Measurements from ENCODE around the gene THBS3. TPM values are rescaled to one million over a fixed set of nuclear protein-coding genes. Genes with fewer than 3 reads are reported as not detected.
A peak's percentile ranks its signal among the peaks of the same experiment; 100 is the strongest.
"Not testable (repeated sequence)": the region's sequence is repeated elsewhere in the genome, so short reads cannot be mapped to it uniquely, and the experiment has no call there.

Gene THBS3
- total and polyA plus RNA-seq, 2 donors, result 7.6 to 46.1 TPM

GRCh38 chr1:155241841-155242264 is 34.2 kb upstream of the THBS3 start:
- peaks cover 12 to 16% of the 10 kb centered on the region in 2 donors for H3K36me3 ChIP-seq (ENCODE audit: control insufficient read depth in 2 of 2, insufficient read depth in 2 of 2, low read length in 1 of 2)
- peaks cover 20 to 36% of the 10 kb centered on the region in 2 donors for H3K4me1 ChIP-seq (ENCODE audit: control insufficient read depth in 2 of 2, insufficient read depth in 2 of 2, low read length in 2 of 2)
- no peak overlapping the region for H3K4me3 ChIP-seq (ENCODE audit: low read length in 2 of 2)
- peak overlapping the region in 1 of 2 donors; percentile 34 for H3K27ac ChIP-seq (ENCODE audit: low read depth in 1 of 2, low read length in 1 of 2)
- DNase-seq (ENCODE audit: low read depth in 6 of 9, low spot score in 9 of 9), result no peak
- WGBS, result 74% methylated on average over 4 of the region's 4 CpGs
- H3K27me3 ChIP-seq (ENCODE audit: control insufficient read depth in 2 of 2, insufficient read depth in 1 of 2, low read length in 1 of 2), result no peaks in the 10 kb centered on the region
- peaks cover 0 to 5% of the 10 kb centered on the region in 2 donors for H3K9me3 ChIP-seq (ENCODE audit: control insufficient read depth in 2 of 2, insufficient read depth in 1 of 2, low read length in 1 of 2)

- Histone ChIP-seq H3K9me3 (ENCODE audit: control insufficient read depth in 2 of 2, insufficient read depth in 1 of 2, low read length in 1 of 2) (peaks cover 0 to 5% of the 10 kb centered on the region in 2 donors), H3K27me3 (ENCODE audit: control insufficient read depth in 2 of 2, insufficient read depth in 1 of 2, low read length in 1 of 2) (no peaks in the 10 kb centered on the region), H3K36me3 (ENCODE audit: control insufficient read depth in 2 of 2, insufficient read depth in 2 of 2, low read length in 1 of 2) (peaks cover 19 to 23% of the 10 kb centered on the region in 2 donors), H3K27ac (ENCODE audit: low read depth in 1 of 2, low read length in 1 of 2) (peak overlapping the region in 1 of 2 donors; percentile 34), H3K4me3 (ENCODE audit: low read length in 2 of 2) (peak overlapping the region; percentile 45 to 57), H3K4me1 (ENCODE audit: control insufficient read depth in 2 of 2, insufficient read depth in 2 of 2, low read length in 2 of 2) (peaks cover 20 to 36% of the 10 kb centered on the region in 2 donors)
- peak in 8 of 9 donors; percentile 72 to 93 (median 80) for DNase-seq (ENCODE audit: low read depth in 6 of 9, low spot score in 9 of 9)
- 20% methylated on average over 4 of the region's 4 CpGs for WGBS
Measured at GRCh38 chr1:155241069-155241679, 33.5 kb upstream of the THBS3 start.

GRCh38 chr1:155236451-155236850 is 28.8 kb upstream of the THBS3 start:
- Histone ChIP-seq H3K4me3 (ENCODE audit: low read length in 2 of 2) (no peak overlapping the region), H3K4me1 (ENCODE audit: control insufficient read depth in 2 of 2, insufficient read depth in 2 of 2, low read length in 2 of 2) (peaks cover 6 to 12% of the 10 kb centered on the region in 2 donors), H3K27me3 (ENCODE audit: control insufficient read depth in 2 of 2, insufficient read depth in 1 of 2, low read length in 1 of 2) (no peaks in the 10 kb centered on the region), H3K36me3 (ENCODE audit: control insufficient read depth in 2 of 2, insufficient read depth in 2 of 2, low read length in 1 of 2) (peaks cover 26 to 27% of the 10 kb centered on the region in 2 donors), H3K9me3 (ENCODE audit: control insufficient read depth in 2 of 2, insufficient read depth in 1 of 2, low read length in 1 of 2) (no peaks in the 10 kb centered on the region), H3K27ac (ENCODE audit: low read depth in 1 of 2, low read length in 1 of 2) (no peak overlapping the region)
- DNase-seq (ENCODE audit: low read depth in 6 of 9, low spot score in 9 of 9), result no peak
- WGBS, result 96% methylated on average over 5 of the region's 5 CpGs

GRCh38 chr1:155235375-155235774 is 27.7 kb upstream of the THBS3 start:
- H3K4me1 ChIP-seq (ENCODE audit: control insufficient read depth in 2 of 2, insufficient read depth in 2 of 2, low read length in 2 of 2); H3K27ac ChIP-seq (ENCODE audit: low read depth in 1 of 2, low read length in 1 of 2); H3K9me3 ChIP-seq (ENCODE audit: control insufficient read depth in 2 of 2, insufficient read depth in 1 of 2, low read length in 1 of 2); H3K4me3 ChIP-seq (ENCODE audit: low read length in 2 of 2); H3K27me3 ChIP-seq (ENCODE audit: control insufficient read depth in 2 of 2, insufficient read depth in 1 of 2, low read length in 1 of 2); DNase-seq (ENCODE audit: low read depth in 6 of 9, low spot score in 9 of 9): not testable (repeated sequence)
- H3K36me3 ChIP-seq (ENCODE audit: control insufficient read depth in 2 of 2, insufficient read depth in 2 of 2, low read length in 1 of 2), result peaks cover 26 to 27% of the 10 kb centered on the region in 2 donors
- WGBS, result 96% methylated on average over 8 of the region's 9 CpGs

- not testable (repeated sequence) for H3K27ac ChIP-seq (ENCODE audit: low read depth in 1 of 2, low read length in 1 of 2); DNase-seq (ENCODE audit: low read depth in 6 of 9, low spot score in 9 of 9); H3K9me3 ChIP-seq (ENCODE audit: control insufficient read depth in 2 of 2, insufficient read depth in 1 of 2, low read length in 1 of 2); H3K27me3 ChIP-seq (ENCODE audit: control insufficient read depth in 2 of 2, insufficient read depth in 1 of 2, low read length in 1 of 2); H3K4me1 ChIP-seq (ENCODE audit: control insufficient read depth in 2 of 2, insufficient read depth in 2 of 2, low read length in 2 of 2); H3K4me3 ChIP-seq (ENCODE audit: low read length in 2 of 2)
- 98% methylated on average over 2 of the region's 5 CpGs for WGBS
- peaks cover 19 to 22% of the 10 kb centered on the region in 2 donors for H3K36me3 ChIP-seq (ENCODE audit: control insufficient read depth in 2 of 2, insufficient read depth in 2 of 2, low read length in 1 of 2)
Measured at GRCh38 chr1:155233502-155233901, 25.8 kb upstream of the THBS3 start.

GRCh38 chr1:155232001-155232978 is 24.6 kb upstream of the THBS3 start:
- not testable (repeated sequence) for H3K9me3 ChIP-seq (ENCODE audit: control insufficient read depth in 2 of 2, insufficient read depth in 1 of 2, low read length in 1 of 2); DNase-seq (ENCODE audit: low read depth in 6 of 9, low spot score in 9 of 9); H3K4me3 ChIP-seq (ENCODE audit: low read length in 2 of 2); H3K27me3 ChIP-seq (ENCODE audit: control insufficient read depth in 2 of 2, insufficient read depth in 1 of 2, low read length in 1 of 2); H3K27ac ChIP-seq (ENCODE audit: low read depth in 1 of 2, low read length in 1 of 2); H3K4me1 ChIP-seq (ENCODE audit: control insufficient read depth in 2 of 2, insufficient read depth in 2 of 2, low read length in 2 of 2)
- WGBS, result 92% methylated on average over 13 of the region's 13 CpGs
- peaks cover 15 to 17% of the 10 kb centered on the region in 2 donors for H3K36me3 ChIP-seq (ENCODE audit: control insufficient read depth in 2 of 2, insufficient read depth in 2 of 2, low read length in 1 of 2)

GRCh38 chr1:155231302-155231701 is 23.6 kb upstream of the THBS3 start:
- 94% methylated on average over 3 of the region's 3 CpGs for WGBS
- not testable (repeated sequence) for H3K4me3 ChIP-seq (ENCODE audit: low read length in 2 of 2); DNase-seq (ENCODE audit: low read depth in 6 of 9, low spot score in 9 of 9); H3K27ac ChIP-seq (ENCODE audit: low read depth in 1 of 2, low read length in 1 of 2); H3K27me3 ChIP-seq (ENCODE audit: control insufficient read depth in 2 of 2, insufficient read depth in 1 of 2, low read length in 1 of 2); H3K36me3 ChIP-seq (ENCODE audit: control insufficient read depth in 2 of 2, insufficient read depth in 2 of 2, low read length in 1 of 2); H3K9me3 ChIP-seq (ENCODE audit: control insufficient read depth in 2 of 2, insufficient read depth in 1 of 2, low read length in 1 of 2)
- peaks cover 2 to 14% of the 10 kb centered on the region in 2 donors for H3K4me1 ChIP-seq (ENCODE audit: control insufficient read depth in 2 of 2, insufficient read depth in 2 of 2, low read length in 2 of 2)

GRCh38 chr1:155228096-155228427 is 20.4 kb upstream of the THBS3 start:
- Histone ChIP-seq H3K4me3 (ENCODE audit: low read length in 2 of 2) (peak overlapping the region; percentile 63 to 67), H3K27me3 (ENCODE audit: control insufficient read depth in 2 of 2, insufficient read depth in 1 of 2, low read length in 1 of 2) (no peaks in the 10 kb centered on the region), H3K27ac (ENCODE audit: low read depth in 1 of 2, low read length in 1 of 2) (peak overlapping the region; percentile 91 to 93), H3K4me1 (ENCODE audit: control insufficient read depth in 2 of 2, insufficient read depth in 2 of 2, low read length in 2 of 2) (peaks cover 8 to 24% of the 10 kb centered on the region in 2 donors), H3K9me3 (ENCODE audit: control insufficient read depth in 2 of 2, insufficient read depth in 1 of 2, low read length in 1 of 2) (no peaks in the 10 kb centered on the region), H3K36me3 (ENCODE audit: control insufficient read depth in 2 of 2, insufficient read depth in 2 of 2, low read length in 1 of 2) (peaks cover 7 to 10% of the 10 kb centered on the region in 2 donors)
- DNase-seq (ENCODE audit: low read depth in 6 of 9, low spot score in 9 of 9), result no peak
- WGBS, result 75% methylated on average over 9 of the region's 9 CpGs
